Measurements from ENCODE around the gene MAD1L1.
"Not testable (repeated sequence)": the region's sequence is repeated elsewhere in the genome, so short reads cannot be mapped to it uniquely, and the experiment has no call there.

MAD1L1 gene

DNA sequence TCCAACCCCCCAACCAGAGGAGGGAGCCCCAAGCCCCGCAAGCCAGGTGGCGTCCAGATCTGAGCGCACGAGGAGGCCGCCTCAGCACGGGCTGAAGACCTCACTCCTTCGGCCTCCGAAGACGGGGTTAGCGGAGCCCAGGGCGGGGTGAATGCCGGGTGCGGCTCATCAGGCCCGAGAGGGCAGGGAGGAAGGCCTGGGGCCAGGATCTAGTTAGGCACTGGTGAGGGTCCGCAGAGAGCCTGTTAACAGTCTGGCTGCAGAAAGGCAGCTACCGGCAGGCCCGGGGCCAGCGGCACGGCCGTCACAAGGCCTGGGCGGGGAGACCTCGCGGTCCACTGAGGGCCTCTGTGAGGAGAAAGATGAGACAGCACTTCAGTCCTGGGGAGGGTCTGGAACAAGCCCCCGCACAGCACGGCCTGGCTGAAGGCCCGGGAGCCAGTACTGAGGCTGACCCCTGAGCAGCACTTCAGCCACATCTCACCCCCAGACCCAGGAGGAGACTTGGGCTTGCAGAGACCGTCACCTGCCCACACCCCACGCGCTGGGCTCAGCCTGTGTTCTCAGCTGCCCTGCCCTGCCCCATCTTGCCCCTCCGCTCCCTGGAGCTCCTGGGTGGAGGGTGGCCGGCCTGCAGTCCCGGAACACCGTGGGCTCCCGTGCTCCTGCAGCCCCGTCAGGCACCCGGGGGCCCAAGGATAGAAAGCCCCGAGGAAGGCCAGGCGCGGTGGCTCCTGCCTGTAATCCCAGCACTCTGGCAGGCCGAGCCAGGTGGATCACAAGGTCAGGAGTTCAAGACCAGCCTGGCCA, 369.4 kb downstream of the MAD1L1 start:
- DNase-seq (ENCODE audit: low spot score), result no peak

DNA sequence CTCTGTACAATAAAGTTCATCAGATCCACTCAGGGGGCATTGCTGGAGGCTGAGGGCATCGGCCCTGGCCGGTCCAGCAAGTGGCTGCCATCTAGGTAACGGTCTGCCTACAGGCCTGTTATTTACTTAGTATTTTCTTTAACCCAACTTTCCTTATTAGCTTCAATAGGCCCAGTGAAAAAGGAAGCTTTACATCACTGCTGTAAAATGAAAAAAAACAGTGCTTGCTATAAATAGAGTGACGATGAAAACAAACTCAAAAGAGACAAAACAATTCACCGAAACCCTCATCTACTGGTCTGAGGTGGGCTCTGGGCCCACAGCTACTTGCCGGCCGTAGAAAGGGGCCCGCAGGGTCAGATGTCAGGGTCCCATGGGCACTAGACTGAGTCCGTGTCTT, 370.2 kb downstream of the MAD1L1 start:
- DNase-seq (ENCODE audit: low spot score), result no peak

DNA sequence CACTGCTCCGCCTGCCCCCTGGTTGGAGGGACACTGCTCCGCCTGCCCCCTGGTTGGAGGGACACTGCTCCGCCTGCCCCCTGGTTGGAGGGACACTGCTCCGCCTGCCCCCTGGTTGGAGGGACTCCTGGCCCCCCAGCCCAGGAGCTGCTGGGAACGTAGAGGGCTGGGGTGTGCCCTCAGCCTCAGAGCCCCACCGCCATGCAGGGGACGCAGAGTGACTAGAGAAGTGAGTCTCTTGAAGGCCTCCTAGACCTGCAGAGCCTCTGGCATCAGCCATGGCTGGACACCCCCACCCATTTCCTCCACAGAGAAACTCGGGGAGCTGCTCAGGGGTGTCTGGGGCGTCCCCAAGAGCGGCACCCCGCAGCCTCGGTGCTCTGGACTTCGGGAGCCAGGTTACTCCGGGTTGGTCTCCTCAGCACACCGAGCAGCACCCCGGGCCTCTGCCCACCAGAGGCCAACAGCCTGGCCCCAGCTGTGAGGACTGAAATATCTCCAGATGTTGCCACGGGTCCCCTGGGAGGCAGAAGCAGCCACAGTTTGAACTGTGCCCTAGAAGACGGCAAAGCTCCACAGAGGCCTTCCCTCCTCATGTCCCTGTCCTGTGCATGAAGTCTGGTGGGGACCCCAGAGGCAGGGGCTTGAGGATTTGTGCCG, 370.8 kb downstream of the MAD1L1 start:
- DNase-seq (ENCODE audit: low spot score), result no peak

DNA sequence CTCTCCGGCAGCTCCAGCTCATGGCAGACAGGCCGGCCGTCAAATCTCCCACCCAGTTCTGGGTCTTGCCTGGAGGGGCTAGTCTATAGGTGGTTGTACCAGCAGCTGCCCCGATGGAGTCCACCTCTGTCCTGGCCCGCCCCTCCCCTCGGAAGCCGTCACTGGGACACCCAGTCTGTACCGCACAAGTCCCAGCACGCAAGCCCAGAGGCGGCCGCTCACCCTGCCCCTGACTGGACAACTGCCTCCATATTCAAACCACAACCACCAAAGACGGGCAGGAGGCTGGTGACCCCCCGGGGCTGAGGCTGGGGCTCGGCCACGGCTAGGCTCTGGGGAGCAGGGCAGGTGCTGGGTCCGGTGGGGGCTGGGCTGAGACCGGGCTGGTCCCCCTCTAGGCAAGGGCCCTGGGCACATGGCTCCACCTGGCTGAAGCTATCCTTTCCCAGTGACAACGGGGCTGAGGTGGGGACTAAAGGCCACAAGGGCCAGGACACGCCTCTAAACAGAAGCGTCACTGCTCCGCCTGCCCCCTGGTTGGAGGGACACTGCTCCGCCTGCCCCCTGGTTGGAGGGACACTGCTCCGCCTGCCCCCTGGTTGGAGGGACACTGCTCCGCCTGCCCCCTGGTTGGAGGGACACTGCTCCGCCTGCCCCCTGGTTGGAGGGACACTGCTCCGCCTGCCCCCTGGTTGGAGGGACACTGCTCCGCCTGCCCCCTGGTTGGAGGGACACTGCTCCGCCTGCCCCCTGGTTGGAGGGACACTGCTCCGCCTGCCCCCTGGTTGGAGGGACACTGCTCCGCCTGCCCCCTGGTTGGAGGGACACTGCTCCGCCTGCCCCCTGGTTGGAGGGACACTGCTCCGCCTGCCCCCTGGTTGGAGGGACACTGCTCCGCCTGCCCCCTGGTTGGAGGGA, 371.6 kb downstream of the MAD1L1 start:
- DNase-seq (ENCODE audit: low spot score), result not testable (repeated sequence)

DNA sequence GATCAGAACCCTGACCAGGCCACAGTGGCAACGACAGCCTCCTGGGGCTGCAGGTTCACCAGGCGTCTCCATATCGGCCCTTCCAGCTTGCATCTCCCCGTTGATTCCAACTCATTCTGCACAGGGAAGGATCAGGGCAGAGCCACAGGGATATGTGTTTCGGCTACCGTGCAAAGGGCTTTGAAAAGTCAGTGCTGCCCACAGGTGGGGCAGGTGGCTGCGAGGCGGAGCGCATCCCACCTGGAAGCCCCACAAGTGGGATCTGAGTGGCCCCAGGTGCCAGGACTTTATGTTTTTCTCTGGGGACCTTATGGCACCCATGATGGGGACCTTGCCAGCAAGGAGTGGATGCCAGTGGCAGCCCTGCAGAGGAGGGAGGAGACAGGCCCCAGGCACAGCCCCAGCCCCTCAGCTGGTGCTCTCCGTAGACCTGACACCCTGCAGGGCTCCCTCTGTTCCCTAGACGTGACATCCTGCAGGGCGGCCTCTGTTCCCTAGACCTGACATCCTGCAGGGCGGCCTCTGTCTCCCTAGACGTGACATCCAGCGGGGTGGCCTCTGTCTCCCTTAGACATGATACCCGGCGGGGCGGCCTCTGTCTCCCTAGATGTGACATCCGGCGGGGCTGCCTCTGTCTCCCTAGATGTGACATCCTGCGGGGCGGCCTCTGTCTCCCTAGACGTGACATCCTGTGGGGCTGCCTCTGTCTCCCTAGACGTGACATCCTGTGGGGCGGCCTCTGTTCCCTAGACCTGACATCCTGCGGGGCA, 373.3 kb downstream of the MAD1L1 start:
- DNase-seq (ENCODE audit: low spot score), result no peak

DNA sequence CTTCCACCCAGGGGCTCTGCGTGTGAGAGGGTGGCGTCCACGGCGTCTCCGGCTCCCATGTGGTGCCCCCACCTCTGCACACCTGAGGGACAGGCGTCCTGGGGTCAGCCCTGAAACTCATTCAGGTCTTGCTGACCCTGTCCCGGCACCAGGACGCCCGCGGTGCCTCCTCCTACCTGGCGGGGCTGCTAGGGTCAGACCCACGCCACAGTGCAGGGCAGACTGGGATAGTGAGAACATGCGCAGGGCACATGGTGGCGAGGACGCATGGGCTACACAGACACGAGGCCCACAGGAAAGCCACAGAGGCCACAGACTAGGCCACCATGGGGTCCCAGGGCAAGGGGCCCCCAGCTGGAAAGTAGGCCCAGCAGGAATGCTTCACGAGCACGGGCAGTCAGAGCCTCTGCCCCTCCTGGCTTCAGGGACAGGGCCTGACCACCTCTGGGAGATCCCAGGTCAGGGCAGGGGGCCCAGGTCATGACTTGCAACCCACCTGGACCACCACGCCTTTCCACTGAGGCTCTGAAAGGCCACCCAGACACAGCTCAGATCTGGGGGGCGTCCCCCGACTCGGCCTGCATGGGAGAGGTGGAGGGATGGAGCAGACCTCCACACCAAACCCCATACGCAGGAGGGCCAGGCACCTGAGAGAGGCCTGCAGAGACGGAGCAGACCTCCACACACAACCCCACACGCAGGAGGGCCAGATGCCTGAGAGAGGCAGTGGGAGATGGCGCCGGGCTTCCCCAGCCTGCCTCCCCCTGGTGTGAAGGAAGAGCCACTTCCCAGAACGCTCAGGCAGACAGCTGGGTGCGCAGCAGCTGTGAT, 374.1 kb downstream of the MAD1L1 start:
- DNase-seq (ENCODE audit: low spot score), result no peak

DNA sequence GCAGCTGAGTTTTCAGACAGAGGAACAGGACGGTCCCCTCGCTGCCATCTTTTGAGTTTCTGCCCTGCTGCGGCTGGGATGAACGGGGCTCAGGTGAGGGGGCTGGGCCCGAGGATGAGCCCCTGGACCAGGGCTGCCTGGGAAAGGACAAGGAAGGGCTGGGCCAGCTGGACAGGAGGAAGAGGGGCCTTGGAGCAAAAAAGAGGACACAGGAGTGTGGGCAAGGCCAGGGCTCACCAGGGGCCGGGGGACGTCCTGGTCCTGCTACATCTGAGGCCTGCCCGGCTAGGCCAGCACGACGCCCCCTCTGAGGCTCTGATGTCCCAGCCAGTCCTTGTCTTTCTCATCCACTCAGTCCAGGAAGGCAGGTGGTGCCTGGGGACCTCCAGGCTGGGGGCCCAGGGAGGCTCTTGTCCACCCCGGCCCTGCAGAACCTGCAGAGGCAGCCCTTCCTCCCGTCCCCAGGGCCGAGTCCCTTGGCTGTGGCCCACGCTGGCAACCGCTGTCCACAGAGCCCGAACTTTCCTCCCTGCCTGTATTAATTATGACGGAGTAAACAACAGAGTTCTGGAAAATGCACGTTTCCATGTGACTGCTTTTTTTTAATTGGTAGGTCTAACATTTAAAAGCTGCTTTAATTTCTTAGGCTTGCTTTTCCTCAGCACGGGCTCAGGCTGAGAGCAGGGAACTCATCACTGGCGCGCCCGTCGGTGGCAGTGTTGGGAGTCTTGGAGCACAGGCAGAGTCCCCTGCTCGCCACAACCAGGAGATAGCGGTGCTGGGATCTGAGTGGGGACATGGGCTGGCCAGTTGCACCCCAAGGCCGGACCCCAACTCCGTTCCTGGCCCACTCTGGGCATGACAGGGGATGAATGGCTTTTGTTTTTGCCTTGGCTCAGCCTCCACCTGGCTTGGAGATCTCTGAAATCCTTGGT, 375.0 kb downstream of the MAD1L1 start:
- DNase-seq (ENCODE audit: low spot score), result no peak

DNA sequence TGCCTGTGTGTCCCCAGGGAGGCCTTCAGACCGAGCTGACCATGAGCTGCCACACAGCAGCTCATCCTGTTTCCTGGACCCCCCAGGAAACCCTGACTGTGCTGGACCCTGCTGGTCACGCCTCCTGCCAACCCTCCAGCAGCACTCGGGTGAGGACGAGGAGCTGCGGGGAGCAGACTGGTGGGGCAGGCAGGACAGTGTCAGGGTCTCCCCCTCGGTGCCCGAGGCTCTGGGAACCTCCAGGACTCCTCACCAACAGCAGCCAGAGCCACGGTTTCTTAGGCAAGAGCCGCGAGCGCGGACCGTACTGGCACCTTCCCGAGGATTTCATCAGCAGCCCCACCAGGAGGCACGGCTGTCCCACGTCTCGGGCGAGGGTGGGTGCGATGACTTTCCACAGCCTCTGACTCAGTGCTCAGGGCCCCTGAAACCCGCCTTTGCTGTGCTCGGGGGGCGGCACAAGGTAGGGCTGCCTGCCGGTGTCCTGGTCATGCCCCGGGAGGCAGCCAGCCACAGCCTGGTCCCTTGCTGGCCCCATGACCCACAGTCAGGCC, 375.8 kb downstream of the MAD1L1 start:
- no peak for DNase-seq (ENCODE audit: low spot score)

DNA sequence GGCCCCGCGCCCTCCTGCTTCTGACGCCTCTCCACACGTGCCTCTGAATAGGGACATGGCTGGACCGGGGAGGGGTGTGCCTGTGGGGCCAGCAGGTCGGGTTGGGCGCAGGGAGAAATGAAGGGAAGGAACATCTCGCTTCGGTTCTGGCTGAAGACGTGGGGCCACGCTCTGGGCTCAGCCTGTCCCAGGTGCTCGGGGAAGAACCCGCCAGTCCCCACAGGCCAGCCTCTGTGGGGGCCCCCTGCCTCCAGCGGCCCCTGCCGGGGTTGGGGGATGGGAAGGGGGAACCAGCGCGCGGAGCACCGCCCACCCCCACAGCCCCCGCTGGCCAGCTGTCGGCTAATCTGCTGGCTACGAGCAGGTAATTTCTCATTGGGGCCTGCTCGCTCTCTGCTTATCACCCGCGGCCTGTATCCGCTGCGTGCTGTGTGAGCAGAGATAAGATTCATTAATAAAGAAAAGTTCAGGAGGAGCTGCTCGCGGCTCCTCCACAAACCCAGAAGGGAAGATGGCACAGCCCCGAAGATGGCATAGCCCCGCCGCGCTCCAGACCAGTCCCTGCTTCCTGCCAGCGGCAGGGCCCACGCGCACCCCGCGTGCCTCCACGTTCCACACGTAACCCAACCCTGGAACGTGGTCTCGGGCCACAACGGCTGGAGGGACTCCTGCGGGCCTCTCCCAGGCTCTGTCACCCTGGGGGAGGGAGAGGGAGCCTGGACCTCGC, 376.4 kb downstream of the MAD1L1 start:
- DNase-seq (ENCODE audit: low spot score), result peak; percentile 70

DNA sequence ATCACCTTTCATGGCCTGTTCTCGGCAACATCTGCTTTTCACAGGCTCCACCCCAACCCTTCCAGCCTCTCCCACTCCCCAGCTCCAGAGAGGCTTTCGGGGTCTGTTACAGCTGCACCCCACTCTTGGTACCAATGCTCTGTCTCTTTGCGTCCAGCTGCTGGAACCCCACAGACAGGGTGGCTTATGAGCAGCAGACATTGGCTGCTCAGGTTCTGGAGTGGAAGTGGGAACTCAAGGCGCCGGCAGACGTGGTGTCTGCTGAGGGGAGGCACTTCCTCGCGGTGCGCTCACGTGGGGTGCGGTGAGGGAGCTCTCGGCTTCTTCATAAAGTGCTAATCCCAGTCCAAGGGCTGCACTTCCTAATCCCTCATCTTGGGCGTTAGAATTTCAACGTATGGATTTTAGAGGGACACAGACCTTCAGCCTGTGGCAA, 377.0 kb downstream of the MAD1L1 start:
- DNase-seq (ENCODE audit: low spot score), result no peak

DNA sequence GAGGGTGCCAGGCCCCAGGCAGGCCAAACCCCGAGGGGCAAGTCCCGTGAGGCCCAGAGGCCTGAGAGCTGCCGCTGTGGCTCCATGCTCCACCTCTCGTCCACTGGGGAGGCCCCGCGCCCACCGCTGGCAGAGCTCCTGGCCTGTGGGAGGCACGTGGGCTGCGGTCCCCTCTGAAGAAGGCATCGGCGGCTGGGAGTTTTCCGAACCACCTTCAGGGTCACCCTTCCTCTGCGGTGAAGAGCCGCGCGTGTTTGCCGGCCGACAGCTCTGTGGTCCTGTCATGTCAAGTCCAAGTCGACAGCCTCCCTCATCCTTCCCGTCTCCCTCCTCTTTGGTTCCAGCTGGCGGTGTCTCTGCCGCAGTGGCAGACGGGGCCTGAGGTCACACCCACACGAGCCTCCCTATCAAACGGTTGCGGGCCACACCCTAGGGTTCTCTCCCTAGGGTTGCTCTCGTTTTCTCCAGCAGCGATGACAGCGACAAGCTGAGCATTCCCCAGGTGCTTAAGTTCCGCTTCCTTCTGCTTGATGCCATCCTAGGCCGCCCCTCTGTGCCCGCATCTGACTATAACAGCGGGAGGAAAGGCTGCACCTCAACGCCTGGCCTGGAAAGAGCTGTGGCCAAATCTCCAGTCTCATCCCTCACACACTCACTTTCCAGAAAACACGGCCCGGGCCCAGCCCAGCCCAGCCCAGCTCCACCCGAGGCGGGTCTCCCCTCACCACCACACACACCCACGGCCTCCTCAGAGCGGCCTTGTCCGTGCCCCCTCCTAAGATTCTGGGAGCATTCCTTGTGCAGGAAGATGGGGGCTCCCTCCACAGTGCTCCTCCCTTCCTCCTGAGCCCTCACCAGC, 377.6 kb downstream of the MAD1L1 start:
- peak; percentile 78 for DNase-seq (ENCODE audit: low spot score)

DNA sequence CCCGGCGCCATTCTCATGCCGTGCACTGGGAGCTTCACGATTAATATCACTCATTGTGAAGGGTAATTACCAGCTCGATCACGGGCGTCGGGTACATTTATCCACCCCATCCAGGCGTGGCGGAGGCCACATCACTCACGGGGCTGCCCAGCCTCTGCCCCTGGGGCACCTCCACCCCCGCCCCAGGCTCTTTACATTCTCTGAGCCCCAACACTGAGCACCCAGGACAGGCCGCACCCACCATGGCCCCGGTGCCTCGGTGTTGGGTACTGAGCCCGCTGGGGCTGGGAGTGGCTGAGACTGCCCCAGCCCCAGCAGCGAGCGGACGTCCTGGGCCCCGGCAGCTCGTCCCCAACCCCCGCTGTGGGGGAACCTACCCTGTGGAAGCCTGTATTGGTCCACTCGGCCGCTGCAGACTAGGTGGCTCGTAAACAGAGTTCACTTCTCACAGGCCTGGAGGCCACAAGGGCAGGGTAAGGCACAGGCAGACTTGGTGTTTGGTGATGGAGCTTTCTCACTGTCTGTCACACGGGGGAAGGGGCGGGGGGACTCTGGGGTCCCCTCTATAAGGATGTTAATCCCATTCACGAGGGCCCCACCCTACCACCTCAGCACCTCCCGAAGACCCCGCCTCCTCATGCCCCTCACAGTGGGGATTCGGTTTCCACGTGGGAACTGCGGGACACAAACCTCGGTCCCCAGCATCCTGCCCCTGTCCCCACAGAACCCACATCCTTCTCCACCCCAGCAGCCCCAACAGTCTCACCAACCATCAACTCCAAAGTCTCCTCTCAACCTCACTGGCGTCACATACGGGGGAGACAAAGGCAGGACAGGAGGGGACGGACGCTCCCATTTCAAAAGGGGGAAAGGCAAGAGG, 378.5 kb downstream of the MAD1L1 start:
- peak; percentile 18 for DNase-seq (ENCODE audit: low spot score)

DNA sequence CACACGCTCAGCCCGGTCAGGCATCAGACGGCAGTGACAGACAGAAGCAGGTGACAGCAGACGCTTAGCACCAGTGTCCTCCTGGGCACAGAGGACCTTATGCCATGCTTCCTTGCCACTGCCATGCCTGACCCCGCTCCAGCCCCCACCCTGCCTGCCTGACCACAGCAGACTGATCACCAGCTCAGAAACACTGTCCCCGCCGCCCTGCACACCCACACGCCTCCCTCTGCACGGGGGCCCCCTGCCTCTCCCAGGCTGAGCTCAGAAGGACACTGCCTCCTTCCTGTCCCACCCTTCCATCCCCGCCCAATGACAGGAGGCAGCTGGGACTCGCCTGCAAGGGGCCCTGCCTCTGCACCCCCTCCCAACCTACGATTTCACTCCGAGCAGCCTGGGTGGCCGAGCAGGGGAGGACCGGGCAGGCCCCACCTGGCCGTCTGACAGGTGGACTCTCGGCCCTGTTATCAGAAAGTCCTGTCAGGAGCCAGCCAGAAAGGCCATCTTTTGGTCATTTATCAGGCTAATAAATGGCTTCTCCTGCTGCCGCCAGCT, 379.2 kb downstream of the MAD1L1 start:
- no peak for DNase-seq (ENCODE audit: low spot score)

DNA sequence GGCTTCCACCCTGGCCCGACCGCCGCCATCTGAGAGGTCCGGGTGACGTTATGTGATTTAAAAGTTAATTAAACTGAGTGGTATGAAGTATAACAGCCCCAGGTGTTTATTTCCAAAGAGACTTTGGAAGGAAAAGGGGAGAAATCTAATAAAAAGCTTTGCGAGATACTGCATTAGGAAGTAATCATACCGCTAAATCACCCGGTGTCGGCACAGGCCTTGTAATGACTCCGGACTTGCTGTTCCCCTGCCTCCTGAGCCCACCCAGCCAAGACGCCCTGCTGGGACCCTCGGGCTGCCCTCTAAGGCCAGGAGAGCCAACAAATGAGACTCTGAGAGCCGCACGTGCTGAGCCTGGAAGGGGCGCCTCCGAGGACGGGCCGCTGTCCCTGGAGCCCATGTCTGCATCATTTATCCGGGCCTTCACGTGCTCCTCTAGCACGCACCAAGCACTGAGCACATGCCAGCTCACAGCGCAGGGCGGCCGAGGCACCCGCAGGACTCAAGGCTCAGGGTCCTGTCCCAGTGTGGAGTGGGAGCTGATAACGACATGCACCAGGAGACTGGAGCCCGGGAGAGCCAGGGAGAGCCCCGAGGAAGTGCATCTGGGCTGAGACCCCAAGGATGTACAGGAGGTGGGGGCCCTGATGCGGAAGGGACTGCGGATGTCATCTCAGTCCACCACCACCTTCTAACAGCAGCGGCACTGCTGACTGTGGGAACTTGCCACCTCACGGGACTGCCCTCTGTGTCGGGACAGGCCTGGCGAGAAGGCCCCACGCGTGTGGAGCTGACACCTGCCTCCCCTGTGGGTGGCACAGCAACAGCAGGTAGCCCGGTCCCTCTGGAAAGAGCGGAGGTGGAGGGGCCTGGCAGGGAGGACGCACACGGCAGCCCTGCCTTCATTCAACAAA, 380.0 kb downstream of the MAD1L1 start:
- no peak for DNase-seq (ENCODE audit: low spot score)

Measured in hematopoietic multipotent progenitor cell treated with erythropoietin and hydrocortisone succinate and interleukin-3 and kit ligand, for 15 days (in vitro differentiated cells).